Smooth muscle cell of trachea (primary cell): ENCODE data around the gene IVD. TPM values are rescaled to one million over a fixed set of nuclear protein-coding genes. Genes with fewer than 3 reads are reported as not detected.

Source experiments
- total RNA-seq: library from RNA; depleted of rRNA; stranded (reverse); fragments of >200 nt; gene quantifications from 2 replicates; pipeline ENCODE4 v1.2.1, GENCODE V29; 2014

IVD gene
- total RNA-seq, result 48.1 and 79.6 TPM in 2 replicates

DNA sequence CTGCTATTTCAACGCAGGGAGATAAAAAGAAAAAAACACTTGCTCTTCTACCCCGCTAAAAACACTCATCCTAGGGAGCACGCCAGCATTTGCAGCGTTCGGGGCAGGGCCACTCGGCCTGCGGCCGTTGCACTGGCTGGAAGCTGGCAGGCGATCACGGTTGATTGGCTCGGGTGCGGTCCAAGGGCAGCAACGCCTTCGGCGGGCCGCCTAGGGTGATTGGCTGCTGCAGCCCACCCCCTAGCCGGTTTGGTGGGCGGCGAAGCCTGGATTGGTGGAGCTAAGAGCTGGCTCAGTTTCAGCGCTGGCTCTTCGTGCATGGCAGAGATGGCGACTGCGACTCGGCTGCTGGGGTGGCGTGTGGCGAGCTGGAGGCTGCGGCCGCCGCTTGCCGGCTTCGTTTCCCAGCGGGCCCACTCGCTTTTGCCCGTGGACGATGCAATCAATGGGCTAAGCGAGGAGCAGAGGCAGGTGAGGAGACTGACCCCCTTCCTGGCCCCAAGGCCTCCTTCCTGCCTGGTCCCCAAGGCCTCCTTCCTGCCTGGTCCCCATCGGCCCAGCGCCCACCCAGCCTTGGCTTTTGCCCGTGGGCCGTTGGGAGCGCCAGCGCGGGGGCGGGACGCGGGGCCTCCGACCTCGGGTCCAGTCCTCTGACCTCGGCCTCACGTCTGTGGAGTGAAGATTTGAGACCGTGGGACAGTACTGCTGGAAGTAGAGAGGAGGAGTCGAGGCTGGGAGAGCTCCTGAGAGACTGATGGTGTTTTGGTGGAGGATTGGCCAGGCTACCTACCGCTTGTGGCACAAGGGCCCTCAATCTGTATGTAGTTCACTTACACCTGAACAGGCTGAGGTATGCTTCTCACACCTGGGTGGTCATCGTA lies at the start of gene IVD:
Gene IVD (plus strand): TSS at position 295 of the 881 bp plus-strand sequence. CDS start 33 bp downstream, at position 328.

GRCh38 chr15:40357723-40358470 lies 47.7 kb upstream of the IVD start, which contains the start of gene DISP2:
Gene DISP2 (plus strand): TSS chr15:40358219. CDS start chr15:40358322, 103 bp downstream.

GRCh38 chr15:40382580-40383456 lies 22.8 kb upstream of the IVD start, which contains the start of gene KNSTRN:
Gene KNSTRN (plus strand): TSS chr15:40382721. CDS start chr15:40382836, 115 bp downstream.

DNA sequence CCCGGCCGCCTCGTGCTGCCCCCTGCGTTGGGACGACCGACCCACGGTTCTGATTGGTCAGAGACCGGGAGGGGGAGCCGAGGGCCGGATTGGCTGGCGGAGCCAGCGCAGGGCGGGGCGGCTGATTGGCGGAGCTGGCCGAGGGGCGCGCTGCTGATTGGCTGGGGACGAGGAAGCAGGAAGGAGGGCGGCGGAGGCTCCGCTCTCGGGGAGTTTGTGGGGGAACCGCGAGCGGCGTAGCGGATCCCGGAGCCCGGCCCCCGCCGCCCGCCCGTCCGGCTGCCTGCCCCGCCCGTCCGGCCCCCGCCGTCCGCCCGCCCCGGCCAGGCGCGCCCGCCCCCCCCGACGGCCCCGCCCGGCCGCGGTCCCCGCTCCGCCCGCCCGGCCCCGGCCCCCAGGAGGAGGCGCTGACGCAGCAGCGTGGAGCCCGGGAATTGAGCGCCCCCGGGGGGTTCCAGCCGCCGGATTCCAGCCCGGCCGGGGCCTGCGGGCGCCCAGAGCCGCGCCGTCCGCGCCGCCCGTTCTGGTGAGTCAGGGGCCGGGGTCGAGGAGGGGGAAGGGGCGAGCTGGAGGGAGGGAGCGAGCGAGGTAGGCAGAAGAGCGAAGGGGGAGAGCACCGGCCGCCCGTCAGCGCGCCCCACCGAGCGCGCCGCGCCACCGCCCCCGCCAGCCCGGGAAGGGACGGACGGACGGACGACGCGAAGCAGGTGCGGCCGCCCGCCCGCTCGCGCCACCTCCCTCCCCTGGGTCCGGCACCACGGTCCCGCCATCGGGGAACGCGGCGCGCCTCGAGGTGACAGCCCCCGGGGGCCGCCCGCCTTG lies 35.4 kb downstream of the IVD start, which contains the start of gene BAHD1:
Gene BAHD1 (plus strand): TSS at position 211 of the 822 bp plus-strand sequence. CDS start 17,512 bp downstream, outside the sequence.

GRCh38 chr15:40470423-40471104 lies 65.0 kb downstream of the IVD start, which contains the start of gene CHST14:
Gene CHST14 (plus strand): TSS chr15:40470984. CDS start chr15:40471214, 230 bp downstream.

Other genes starting within 250 kb of the IVD start
- 1.8 and 33.3 TPM in 2 replicates for gene BUB1B, start 244.7 kb upstream of the IVD start, total RNA-seq
- under 0.01 and 0.29 TPM in 2 replicates for gene PAK6, start 166.7 kb upstream of the IVD start, total RNA-seq
- not detected in 2 replicates for gene ANKRD63, start 122.7 kb upstream of the IVD start, total RNA-seq
- gene PLCB2, start 97.9 kb upstream of the IVD start, total RNA-seq, result 0.17 and 0.29 TPM in 2 replicates
- gene INAFM2, start 82.1 kb upstream of the IVD start, total RNA-seq, result 5.4 and 15.7 TPM in 2 replicates
- gene CCDC9B, start 64.9 kb upstream of the IVD start, total RNA-seq, result 21.2 and 39.2 TPM in 2 replicates
- gene PHGR1, start 54.8 kb upstream of the IVD start, total RNA-seq, result not detected in 2 replicates
- under 0.01 and 2.2 TPM in 2 replicates for gene DISP2, start 47.6 kb upstream of the IVD start, total RNA-seq
- gene KNSTRN, start 23.1 kb upstream of the IVD start, total RNA-seq, result 12.9 and 81.2 TPM in 2 replicates
- gene BAHD1, start 35.2 kb downstream of the IVD start, total RNA-seq, result 7.3 and 9.6 TPM in 2 replicates
- 15.9 and 18.2 TPM in 2 replicates for gene CHST14, start 65.2 kb downstream of the IVD start, total RNA-seq
- gene CCDC32, start 159.2 kb downstream of the IVD start, total RNA-seq, result 23.7 and 50.4 TPM in 2 replicates
- gene RPUSD2, start 163.5 kb downstream of the IVD start, total RNA-seq, result 12.6 and 13.2 TPM in 2 replicates
- 1.2 and 28.2 TPM in 2 replicates for gene KNL1, start 188.5 kb downstream of the IVD start, total RNA-seq